Measurements from ENCODE around the gene DMPK. TPM values are rescaled to one million over a fixed set of nuclear protein-coding genes. Genes with fewer than 3 reads are reported as not detected.

The DMPK gene
- total and polyA plus RNA-seq, 9 of the 15 experiments (the other 6 are each of a cell fraction or from before 2014, with no cell fraction given), result 0.24 to 31.3 (median 7.3) TPM

- TF ChIP-seq ATF2 (CRISPR knock-in tag; IDR thresholded peaks at IDR 0.05) (no peak), MAFK (IDR thresholded peaks at IDR 0.05; ENCODE audit: low read length) (no peak), C11orf30 (IDR thresholded peaks at IDR 0.05; ENCODE audit: low read depth) (peak; percentile 37; the same call in 1 of the 2 replicates), MYNN (IDR thresholded peaks at IDR 0.05) (no peak), MYNN (CRISPR knock-in tag; IDR thresholded peaks at IDR 0.05) (no peak), TAL1 (IDR thresholded peaks at IDR 0.05) (0 out of 2 replicates have a peak, but pooled peaks have one; percentile 10), ARID4B (CRISPR knock-in tag; IDR thresholded peaks at IDR 0.05) (no peak), ZNF197 (CRISPR knock-in tag; IDR thresholded peaks at IDR 0.05; ENCODE audit: low read depth) (no peak), CREB1 (IDR thresholded peaks at IDR 0.05) (peak; percentile 39; the same call in 1 of the 2 replicates), CREB1 (CRISPR knock-in tag; IDR thresholded peaks at IDR 0.05) (peak; percentile 42; the same call in 1 of the 2 replicates), ZNF184 (CRISPR knock-in tag; IDR thresholded peaks at IDR 0.05) (no peak), E2F4 (CRISPR knock-in tag; IDR thresholded peaks at IDR 0.05; ENCODE audit: low read depth) (peak; percentile 92), MECOM (CRISPR knock-in tag; IDR thresholded peaks at IDR 0.05) (no peak), SRSF3 (IDR thresholded peaks at IDR 0.05; ENCODE audit: insufficient read depth, low read length) (no peak), KDM4B (IDR thresholded peaks at IDR 0.05; ENCODE audit: borderline replicate concordance in 2 of 2, low read depth in 1 of 2) (no peak), ATF4 (CRISPR knock-in tag; IDR thresholded peaks at IDR 0.05) (0 out of 2 replicates have a peak, but pooled peaks have one; percentile 22), TRIM24 (IDR thresholded peaks at IDR 0.05) (peak in 1 of 2 experiments; percentile 45; a peak in 1 of 4 replicates), SNAPC5 (CRISPR knock-in tag; IDR thresholded peaks at IDR 0.05) (no peak), ZNF311 (CRISPR knock-in tag; IDR thresholded peaks at IDR 0.05) (no peak), ZNF232 (CRISPR knock-in tag; IDR thresholded peaks at IDR 0.05) (no peak), CREM (IDR thresholded peaks at IDR 0.05; ENCODE audit: low read depth) (peak; percentile 38)
Measured at GRCh38 chr19:45779231-45780145, 2.8 kb downstream of the DMPK start (continued).

All from K562 (cell line).